Measurements from ENCODE around the gene ANKS3.

The ANKS3 gene

DNA sequence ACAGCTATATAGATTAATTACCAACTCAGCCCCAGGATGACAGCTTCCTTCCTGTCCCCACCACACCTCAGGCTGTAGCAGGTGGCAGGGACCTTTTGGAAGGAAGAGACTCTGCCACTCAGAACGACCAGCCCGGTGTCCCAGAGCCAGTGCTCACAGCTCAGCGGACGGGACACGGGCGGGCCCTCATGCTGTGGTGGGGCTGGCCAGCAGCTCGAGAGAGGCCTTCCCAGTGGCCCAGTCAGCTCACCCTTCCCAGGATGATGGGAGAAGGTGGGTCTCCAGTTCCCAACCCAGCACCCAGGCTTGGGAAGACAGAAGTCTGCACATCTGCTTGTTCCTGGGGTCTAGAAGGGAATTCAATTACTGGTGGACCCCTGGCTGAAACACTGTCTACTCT, 30.2 kb downstream of the ANKS3 start:
- no peak overlapping the region for H3K27ac ChIP-seq
- TF ChIP-seq, protein P1, sequence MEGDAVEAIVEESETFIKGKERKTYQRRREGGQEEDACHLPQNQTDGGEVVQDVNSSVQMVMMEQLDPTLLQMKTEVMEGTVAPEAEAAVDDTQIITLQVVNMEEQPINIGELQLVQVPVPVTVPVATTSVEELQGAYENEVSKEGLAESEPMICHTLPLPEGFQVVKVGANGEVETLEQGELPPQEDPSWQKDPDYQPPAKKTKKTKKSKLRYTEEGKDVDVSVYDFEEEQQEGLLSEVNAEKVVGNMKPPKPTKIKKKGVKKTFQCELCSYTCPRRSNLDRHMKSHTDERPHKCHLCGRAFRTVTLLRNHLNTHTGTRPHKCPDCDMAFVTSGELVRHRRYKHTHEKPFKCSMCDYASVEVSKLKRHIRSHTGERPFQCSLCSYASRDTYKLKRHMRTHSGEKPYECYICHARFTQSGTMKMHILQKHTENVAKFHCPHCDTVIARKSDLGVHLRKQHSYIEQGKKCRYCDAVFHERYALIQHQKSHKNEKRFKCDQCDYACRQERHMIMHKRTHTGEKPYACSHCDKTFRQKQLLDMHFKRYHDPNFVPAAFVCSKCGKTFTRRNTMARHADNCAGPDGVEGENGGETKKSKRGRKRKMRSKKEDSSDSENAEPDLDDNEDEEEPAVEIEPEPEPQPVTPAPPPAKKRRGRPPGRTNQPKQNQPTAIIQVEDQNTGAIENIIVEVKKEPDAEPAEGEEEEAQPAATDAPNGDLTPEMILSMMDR (IDR thresholded peaks at IDR 0.05) = no peak
- TF ChIP-seq ZFX (IDR thresholded peaks at IDR 0.05; ENCODE audit: borderline replicate concordance) = no peak

DNA sequence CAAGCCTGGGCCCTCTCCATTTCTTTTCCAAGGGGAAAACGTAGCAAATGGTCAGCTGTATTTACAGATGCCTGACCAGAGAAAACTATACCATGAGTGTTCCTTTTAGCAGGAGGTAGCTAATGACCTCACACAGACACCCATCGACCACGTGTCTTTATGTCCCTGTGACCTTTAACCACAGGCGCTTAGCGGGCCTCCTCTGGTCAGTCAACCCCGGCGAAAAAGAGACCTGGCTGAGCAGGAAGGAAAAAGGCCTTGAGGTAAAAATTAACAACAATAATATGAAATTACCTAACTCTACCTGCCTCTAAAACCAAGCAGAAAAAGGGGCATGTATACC, 31.6 kb downstream of the ANKS3 start:
- H3K27ac ChIP-seq = no peak overlapping the region
- TF ChIP-seq ZFX (IDR thresholded peaks at IDR 0.05; ENCODE audit: borderline replicate concordance) = no peak
- TF ChIP-seq, protein P1 (IDR thresholded peaks at IDR 0.05) = no peak

DNA sequence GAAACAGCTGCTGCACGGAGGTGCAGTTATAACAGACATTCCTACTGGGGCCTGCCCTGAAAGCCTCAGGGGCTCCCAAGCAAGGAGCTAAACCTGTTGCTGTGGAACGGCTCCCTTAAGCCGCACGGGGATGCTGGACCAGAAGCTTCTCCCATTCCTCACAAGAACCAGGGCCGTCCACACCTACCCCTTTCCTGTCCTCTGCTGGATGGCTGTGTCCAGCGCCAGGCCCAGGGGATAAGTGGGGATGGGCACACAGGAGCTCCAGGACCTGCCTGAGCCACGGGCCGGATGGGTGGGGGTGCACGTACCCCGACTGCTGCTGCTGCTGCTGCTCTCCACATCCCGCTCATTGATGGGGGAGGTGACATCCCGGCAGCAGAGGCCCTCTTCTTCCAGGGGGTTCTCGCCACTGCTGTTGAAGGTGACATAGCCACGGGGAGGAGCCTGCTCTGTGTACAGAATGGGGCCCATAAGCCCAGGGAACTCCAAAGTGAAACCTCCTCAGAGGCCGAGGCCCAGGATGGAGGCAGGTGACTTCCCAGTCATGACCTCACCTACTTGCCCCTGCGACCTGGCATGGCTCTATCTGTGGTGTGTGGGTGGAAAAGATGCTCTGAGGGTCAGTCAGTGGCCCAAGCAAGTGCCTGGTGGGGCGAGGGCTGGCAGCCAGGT, 32.1 kb downstream of the ANKS3 start:
- H3K27ac ChIP-seq = no peak overlapping the region
- TF ChIP-seq, protein P1 (IDR thresholded peaks at IDR 0.05) = no peak
- no peak for TF ChIP-seq ZFX (IDR thresholded peaks at IDR 0.05; ENCODE audit: borderline replicate concordance)

DNA sequence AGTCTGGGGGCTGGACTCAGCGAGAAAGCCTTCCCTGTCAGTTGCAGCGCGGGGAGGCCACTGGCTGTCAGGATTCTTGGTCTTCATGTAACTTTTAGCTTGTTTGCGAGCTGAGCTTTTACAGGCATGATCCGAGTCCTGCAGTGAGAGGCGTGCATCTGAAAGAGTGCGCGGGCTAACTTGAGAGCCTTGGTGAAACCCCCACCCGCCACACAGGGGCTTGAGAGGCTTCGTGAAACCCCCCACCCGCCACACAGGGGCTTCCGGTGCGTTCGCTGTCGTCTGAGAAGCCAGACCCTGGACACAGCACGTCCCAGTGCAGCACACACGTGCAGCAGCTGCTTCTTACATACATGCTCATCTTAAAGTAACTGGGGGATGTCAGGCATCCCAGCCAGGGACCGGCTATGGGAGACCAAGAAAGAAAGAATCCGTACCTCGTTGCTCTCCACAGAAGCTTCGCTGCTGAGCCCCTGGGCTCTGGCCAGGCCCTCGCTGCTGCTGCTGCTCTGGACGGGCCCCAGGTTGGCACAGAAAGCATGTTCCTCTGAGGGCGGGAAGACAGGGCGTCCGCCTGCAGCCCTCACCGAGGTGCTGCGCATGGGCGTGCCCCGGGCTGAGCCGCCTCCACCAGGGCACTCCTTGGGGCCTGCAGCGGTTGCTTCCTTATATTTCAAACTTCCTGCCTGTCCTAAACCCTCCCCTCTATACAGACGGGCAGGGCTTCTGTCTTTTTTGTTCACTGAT, 32.9 kb downstream of the ANKS3 start:
- no peak overlapping the region for H3K27ac ChIP-seq
- TF ChIP-seq, protein P1 (IDR thresholded peaks at IDR 0.05) = no peak
- TF ChIP-seq ZFX (IDR thresholded peaks at IDR 0.05; ENCODE audit: borderline replicate concordance) = no peak

DNA sequence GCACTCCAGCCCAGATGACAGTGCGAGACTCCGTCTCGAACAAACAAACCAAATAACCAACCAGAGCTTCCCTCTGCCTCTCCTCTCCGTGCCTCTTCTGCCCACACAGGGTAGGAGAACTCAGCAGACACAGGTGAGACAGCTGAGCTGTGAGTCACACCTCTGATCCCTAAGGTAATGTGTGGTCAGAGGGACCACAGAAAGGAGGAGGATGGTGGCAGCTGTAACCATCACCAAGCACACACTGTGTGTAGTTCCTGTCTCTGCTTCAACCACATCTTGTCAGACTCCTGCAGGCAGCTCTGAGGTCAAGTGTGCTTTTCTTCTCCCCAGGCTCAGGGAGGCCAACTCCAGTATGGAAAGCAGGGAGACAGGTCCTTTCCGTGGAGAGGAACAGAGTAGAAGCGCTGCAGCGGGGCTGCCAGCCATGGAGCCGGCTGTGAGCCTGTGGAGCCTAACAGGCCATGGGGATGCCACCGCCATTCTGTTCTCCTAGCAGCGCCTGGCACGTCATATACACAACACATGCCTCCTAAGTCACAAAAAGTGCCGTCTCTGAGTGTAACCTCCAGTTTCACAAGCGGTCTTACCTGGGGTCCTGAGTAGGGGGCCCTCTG, 33.6 kb downstream of the ANKS3 start:
- TF ChIP-seq, protein P1 (IDR thresholded peaks at IDR 0.05) = no peak
- no peak for TF ChIP-seq ZFX (IDR thresholded peaks at IDR 0.05; ENCODE audit: borderline replicate concordance)
- H3K27ac ChIP-seq = no peak overlapping the region

DNA sequence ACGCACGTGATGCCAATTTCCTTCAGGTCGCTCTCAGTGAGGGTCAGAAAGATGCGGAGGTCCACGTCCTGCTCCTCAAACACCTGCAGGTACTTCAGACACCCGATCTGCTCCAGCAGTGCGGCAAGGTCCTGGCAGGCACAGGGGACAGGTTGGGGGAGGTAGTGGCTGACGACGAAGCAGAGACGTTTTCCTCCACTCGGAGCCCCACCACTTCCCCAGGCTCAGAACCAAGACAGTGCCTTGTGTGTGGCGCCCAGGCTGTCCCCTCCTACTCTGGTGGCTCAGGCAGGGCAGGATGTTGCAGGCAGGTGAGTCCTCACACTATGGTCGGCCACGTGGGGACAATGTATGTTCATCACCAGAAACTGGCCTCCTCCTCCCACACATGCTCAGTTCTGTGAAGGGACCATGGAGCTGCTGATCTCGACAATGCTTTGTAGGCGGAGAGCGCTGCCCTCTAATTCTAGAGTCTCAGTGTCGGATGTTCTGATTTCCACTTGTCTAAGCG, 35.0 kb downstream of the ANKS3 start:
- TF ChIP-seq ZFX (IDR thresholded peaks at IDR 0.05; ENCODE audit: borderline replicate concordance) = no peak
- TF ChIP-seq, protein P1 (IDR thresholded peaks at IDR 0.05) = no peak
- H3K27ac ChIP-seq = no peak overlapping the region
